ENCODE results near the gene ASB1.

GRCh38 chr2:238397356-238397755, 29.4 kb upstream of the ASB1 start:
- TF ChIP-seq CTCF (IDR thresholded peaks at IDR 0.05; ENCODE audit: insufficient read depth, low read length) (no peak), POLR2AphosphoS5 (IDR thresholded peaks at IDR 0.05; ENCODE audit: low read depth) (no peak)

Measured in HL-60 (cell line).